ENCODE measurements around the gene BRCA2. TPM values are rescaled to one million over a fixed set of nuclear protein-coding genes. Genes with fewer than 3 reads are reported as not detected.

The BRCA2 gene, protein sequence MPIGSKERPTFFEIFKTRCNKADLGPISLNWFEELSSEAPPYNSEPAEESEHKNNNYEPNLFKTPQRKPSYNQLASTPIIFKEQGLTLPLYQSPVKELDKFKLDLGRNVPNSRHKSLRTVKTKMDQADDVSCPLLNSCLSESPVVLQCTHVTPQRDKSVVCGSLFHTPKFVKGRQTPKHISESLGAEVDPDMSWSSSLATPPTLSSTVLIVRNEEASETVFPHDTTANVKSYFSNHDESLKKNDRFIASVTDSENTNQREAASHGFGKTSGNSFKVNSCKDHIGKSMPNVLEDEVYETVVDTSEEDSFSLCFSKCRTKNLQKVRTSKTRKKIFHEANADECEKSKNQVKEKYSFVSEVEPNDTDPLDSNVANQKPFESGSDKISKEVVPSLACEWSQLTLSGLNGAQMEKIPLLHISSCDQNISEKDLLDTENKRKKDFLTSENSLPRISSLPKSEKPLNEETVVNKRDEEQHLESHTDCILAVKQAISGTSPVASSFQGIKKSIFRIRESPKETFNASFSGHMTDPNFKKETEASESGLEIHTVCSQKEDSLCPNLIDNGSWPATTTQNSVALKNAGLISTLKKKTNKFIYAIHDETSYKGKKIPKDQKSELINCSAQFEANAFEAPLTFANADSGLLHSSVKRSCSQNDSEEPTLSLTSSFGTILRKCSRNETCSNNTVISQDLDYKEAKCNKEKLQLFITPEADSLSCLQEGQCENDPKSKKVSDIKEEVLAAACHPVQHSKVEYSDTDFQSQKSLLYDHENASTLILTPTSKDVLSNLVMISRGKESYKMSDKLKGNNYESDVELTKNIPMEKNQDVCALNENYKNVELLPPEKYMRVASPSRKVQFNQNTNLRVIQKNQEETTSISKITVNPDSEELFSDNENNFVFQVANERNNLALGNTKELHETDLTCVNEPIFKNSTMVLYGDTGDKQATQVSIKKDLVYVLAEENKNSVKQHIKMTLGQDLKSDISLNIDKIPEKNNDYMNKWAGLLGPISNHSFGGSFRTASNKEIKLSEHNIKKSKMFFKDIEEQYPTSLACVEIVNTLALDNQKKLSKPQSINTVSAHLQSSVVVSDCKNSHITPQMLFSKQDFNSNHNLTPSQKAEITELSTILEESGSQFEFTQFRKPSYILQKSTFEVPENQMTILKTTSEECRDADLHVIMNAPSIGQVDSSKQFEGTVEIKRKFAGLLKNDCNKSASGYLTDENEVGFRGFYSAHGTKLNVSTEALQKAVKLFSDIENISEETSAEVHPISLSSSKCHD (N-terminal part only)
- total RNA-seq = 1.9 TPM
- long read RNA-seq, partial matches to known transcripts = 5 of 5 reads
- long read RNA-seq, other reads (novel, unspliced or antisense) = 0 of 5 reads

DNA sequence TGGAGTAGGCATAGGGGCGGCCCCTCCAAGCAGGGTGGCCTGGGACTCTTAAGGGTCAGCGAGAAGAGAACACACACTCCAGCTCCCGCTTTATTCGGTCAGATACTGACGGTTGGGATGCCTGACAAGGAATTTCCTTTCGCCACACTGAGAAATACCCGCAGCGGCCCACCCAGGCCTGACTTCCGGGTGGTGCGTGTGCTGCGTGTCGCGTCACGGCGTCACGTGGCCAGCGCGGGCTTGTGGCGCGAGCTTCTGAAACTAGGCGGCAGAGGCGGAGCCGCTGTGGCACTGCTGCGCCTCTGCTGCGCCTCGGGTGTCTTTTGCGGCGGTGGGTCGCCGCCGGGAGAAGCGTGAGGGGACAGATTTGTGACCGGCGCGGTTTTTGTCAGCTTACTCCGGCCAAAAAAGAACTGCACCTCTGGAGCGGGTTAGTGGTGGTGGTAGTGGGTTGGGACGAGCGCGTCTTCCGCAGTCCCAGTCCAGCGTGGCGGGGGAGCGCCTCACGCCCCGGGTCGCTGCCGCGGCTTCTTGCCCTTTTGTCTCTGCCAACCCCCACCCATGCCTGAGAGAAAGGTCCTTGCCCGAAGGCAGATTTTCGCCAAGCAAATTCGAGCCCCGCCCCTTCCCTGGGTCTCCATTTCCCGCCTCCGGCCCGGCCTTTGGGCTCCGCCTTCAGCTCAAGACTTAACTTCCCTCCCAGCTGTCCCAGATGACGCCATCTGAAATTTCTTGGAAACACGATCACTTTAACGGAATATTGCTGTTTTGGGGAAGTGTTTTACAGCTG, at the start of gene BRCA2, which contains the start of gene ZAR1L:
Gene BRCA2, plus strand, starts transcription at position 271 of the 790 bp plus-strand sequence. CDS start 953 bp downstream, outside the sequence.
Gene ZAR1L, minus strand, starts transcription at position 126 of the 790 bp plus-strand sequence. CDS start 3,438 bp downstream, outside the sequence.
- peak; percentile 95 for DNase-seq (ENCODE audit: low spot score)

DNA sequence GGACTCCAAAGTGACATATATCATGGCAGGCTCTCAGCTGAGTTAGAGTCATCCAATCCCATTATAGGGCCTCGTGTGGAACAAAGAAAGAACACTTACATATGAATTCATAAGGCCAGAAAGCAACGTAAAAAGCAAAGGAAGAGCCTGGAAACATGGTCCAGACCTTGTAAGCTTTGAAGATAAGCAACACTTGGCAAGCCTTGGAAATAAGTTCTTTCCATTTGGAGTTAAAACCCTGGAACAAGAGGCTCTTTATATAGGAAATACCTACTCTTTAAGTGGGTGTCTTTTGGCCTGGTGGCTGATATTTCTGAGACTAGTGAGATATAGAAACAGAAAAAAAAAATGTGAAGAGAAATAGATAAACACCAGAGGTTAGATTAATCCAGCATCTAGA, 49.6 kb upstream of the BRCA2 start:
- no peak for DNase-seq (ENCODE audit: low spot score)

DNA sequence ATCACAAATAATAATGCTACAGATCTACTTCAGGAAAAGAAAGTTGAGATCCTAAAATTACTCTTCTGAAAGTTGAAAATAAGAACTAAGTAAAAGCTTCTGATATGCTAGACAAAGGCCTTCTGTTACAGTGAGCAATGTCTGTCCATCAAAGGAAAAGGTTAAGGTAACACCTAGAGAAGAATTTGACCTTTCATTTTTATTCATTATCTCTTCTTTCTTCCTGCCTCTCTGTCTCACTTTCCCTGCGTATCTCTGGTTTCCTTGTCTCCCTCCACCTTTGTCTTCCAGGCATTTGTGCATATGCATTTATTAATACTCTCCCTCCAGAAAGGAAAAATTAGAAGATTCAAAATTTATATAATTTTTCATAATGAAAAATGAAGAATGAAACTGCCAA, 49.2 kb upstream of the BRCA2 start:
- DNase-seq (ENCODE audit: low spot score) = no peak

DNA sequence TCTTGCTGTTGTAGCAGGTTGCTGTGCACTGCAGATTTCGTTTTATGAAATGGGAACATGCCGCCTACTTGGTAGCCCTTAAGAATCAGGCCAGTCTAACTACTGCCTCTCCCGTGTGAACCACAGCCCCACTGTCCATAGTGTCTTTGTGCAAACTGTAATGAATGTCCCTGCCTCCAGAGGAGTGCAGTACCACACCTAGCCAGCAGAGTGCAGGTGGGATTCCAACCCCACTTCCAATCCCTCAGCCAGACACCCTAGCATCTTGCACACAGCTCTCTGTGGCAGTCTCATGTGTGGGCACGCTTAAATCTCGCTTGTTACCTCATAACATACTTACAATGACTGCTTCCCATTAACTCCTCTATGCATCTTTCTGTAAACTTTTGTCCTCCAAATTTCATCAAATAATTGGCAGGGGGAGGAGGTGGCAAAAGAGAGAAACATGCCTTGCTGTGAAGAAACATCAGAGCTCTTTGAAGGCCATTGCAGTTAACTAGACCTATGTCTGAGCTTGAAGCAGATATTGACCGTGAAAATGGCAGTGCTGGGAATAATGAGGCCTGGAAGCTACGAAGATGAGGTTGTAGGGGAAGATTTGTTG, 47.4 kb upstream of the BRCA2 start:
- no peak for DNase-seq (ENCODE audit: low spot score)

DNA sequence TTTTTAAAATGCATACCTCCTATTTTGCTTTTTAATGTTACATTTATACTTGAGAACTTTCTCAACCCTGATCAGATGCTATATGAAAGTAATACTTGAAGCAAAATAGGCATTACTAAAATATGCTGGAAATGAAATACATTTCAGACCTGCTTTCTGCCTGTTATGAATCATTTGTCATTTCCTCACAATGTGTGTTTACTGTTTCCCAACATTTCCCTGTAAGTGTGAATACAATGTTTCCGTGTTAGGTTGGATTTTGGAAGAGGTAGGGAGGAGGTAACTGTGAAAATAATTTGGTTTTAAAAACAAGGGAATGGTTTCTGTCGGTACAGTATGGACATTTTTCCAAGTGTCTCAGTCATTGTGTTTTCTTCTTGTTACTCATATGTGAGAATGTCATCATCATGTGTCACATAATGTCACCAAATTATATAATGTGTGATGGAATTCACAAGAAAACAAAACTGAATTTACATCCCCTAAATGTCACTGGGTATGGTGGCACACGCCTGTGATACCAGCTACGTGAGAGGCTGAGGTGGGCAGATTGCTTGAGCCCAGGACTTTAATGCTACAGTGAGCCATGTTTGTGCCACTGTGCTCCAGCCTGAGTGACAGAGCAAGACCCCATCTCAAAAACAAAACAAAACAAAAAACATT, 43.2 kb upstream of the BRCA2 start:
- no peak for DNase-seq (ENCODE audit: low spot score)

DNA sequence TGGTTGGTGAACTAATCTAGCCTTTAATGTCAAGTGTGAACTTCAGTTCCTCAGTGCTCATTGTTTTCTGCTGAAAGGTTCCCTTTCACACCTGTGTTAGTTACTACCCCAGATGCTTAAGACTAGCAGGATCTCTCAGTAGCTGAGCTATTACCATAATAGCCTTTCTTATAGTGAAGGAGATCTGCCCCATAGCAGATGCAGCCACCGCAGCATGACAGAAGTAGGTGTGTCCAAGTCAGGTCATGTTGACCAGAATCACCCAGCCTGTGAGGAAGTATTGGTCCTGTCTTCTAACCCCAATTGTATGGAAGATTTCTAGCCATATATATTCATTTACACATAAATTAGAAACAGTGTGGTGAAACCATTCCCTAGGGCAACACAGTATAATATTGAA, 37.5 kb upstream of the BRCA2 start:
- DNase-seq (ENCODE audit: low spot score) = no peak

DNA sequence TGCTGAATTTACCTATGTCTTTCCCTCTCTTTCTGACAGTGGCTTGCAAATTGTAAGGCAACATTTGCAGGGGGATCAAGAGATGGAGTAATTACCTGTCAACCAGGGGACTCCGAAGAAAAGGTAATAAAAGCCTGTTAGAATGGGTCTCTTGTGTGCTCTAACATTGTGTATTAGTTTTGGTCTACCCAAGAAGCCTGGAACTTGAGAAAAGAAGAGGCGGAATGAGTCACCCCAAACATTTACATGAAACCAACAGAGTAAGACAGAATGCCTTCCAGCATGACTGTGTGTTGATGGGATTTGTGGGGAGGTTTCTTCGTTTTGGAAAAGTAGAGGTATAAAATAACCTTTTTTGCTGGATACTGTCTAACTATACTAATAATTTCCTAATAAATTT, 36.9 kb upstream of the BRCA2 start:
- DNase-seq (ENCODE audit: low spot score) = no peak

DNA sequence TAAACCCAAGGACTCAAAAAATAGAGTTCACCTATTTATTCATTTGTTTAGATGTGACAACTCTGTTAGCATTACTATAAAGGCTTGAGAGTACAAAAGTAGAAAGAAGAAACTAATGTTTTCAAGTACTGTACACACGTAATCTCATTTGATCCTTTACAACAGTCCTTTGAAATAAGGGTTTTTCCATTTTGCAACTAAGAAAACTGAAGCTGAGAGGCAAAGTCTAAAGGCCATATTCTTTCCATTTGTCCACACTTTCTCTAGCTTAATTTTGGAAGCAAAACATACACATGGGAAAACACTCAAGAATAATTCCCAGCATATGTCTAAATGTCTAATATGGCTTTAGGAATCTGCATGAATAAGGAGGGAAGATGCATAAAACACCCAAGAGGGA, 34.2 kb upstream of the BRCA2 start:
- DNase-seq (ENCODE audit: low spot score) = no peak

DNA sequence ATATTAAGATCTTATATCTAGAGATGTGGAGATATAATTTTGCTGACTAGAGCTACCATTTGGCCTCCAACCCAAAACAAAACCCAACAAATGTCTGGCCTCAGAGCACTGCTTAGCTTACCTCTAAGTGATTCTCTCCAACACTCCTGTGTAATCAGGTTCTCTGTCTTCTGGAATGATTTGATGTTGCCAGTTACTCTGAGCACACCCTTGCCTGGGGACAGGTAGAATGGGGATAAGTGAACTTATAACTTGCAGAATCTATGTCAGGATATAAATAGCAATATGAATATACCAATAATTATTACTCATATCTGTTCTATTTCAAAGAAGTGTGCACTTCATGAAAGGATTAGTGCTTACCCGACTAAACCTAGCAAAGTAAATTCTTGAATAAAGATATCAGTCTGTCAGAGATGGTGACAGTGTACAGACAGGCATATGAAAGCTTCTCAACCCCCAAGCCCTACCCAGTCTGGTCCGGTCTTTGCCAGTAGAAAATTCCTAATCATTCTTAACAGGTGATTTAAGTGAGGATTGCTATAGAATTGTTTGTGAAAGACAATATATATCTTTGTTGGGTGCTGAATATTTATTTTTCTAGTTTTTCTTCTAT, 33.1 kb upstream of the BRCA2 start:
- no peak for DNase-seq (ENCODE audit: low spot score)

DNA sequence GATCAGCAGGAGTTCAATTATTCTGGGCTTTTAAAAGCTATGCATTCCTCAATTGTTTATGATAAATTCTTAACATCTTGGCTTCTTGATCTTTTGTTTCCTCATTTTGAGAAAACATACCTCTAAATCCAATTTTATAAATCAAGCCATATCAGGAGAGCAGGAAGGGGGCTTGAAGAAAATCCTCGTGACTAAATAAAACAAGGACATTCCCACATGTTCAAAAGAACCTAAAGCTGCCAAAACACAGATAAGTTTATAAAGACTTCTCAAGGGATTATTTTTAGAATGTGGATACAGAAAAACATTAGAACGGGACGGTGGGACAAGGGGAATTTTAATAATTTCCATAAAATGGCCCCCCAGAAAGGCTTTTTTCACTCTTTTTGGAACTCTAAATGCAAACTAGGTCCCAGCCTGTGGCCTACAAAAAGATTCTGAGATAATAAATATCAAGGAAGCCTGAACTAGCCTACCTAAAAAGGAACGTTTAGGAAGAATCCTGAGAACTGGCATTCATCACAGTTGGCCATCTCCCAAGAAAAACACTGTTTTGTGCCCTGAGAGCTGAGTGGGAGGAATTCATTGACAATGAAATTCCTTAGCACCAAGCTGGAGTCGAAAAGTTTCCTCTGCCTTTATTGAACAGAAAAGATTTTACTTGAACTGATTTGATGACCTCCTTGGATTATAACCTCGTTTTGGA, 30.2 kb upstream of the BRCA2 start:
- DNase-seq (ENCODE audit: low spot score) = no peak

DNA sequence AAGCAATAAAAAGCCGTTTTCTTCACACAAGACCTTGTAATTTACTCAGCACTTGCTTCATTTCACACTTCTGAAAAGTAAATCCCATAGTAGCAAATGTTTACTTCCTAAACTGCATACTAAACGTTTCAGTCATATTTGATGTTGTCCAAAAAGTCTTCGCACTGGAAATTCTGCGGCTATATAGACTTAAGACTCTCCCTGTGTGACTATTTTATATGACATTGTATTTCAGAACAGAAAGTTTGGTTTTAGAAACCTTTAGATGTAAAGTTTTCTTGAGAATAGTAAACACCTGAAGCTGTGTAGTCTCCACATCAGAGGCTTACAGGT, 29.7 kb upstream of the BRCA2 start:
- no peak for DNase-seq (ENCODE audit: low spot score)

DNA sequence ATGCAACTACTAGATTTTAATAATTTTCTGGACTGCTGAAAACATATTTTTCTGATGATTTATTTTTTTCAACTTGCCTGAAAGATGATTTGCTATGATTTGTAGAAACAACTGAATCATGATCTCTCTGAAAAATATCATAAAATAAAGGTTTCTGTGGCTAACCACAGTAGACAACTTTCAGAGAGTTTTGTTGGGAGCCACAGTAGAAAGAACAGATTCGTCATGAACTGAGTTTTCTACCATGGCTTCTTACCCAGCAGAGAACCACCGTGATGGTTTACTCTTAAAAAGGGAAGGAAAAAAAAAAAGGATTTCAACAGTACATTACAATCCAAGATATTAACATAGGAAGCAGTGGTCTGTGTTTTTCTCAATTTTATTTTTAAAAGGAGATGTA, 18.1 kb upstream of the BRCA2 start:
- DNase-seq (ENCODE audit: low spot score) = no peak

DNA sequence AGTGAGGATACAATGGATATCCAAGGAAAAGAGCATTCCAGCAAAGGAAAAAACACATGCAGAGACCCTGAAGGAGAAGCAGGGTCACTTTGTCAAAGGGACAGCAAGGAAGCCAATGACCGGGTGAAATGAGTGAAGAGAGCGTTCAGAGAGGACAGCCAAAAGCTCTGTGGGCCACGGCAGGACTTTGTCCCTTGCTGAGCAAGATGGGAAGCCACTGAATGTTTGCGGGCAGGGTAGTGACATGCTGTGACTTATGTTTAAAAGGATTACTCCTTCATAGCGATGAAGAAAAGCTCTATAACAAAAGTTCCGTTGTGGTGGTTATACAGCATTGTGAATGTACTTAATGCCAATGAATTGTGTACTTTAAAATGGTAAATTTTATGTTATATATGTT, 16.6 kb upstream of the BRCA2 start:
- no peak for DNase-seq (ENCODE audit: low spot score)

DNA sequence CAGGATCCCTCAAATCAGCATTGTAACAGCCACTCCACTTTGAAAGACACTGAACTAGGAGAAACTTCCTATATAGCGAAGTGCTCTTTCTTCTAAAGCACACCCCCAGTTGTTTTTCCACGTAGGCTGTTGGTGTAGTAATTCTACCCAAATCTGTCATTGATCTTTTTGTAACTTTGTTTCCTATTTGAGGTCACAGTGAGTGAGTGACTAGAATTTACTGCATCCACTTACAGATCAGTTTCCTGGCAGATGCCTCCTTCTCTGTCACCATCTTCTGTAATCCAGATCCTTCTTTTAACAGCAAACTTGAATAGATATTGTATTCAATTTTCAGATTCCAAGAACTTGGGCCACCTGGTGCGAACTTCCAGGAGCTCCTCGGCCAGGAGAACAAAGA, 15.4 kb upstream of the BRCA2 start:
- no peak for DNase-seq (ENCODE audit: low spot score)

DNA sequence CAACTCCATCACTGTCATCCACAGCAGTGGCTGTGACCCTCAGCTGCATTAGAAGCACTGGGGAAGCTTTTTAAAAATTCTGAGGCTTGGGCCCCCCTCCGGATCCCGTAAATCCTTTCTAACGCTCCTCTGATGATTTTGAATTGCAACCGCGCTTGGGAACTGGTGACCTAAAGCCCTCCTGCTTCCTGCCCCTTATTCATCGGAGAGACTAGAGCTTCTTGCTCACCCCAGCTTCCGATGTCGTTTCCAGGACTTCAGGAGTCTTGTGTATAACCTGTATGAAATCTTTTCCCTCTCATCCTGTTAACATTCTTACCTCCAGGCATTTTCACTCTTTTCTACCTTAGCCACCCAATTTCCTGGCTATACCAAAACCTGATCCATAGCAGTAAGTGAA, 14.9 kb upstream of the BRCA2 start:
- DNase-seq (ENCODE audit: low spot score) = no peak

DNA sequence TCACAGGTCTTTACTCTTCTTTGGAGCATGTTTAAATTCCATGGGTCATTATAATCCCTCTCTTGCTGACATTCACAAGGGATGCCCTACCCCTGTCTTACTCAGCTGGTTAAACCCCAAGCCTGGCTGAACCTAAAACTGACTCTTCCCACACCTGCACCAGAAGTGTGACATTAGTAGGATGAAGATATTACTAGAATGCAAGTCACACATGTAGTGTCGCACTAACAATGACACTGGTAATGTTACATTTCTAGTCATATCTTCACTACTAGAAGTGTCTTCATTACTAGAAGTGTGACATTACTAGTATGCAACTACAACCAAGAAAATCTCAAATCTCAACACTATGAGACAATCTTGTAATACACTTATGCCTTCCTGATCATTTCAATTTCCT, 14.4 kb upstream of the BRCA2 start:
- DNase-seq (ENCODE audit: low spot score) = no peak

DNA sequence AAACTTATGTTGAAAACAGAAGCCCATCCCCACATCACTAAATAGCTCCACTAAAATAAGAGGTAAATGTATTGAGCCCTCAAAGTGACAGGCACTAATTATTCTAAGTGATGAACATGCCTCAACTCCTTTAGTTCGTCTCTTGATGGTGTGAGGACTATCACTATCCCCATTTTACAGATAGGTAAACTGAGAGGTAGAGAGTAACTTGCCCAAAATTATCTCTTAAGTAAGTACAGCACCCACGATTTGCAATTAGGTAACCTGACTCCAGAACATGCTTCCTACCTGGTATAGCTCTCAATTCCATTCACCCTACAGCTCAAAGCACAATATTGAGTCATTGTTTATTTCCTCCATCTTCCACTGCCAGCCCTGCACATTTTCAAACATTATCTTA, 12.8 kb upstream of the BRCA2 start:
- DNase-seq (ENCODE audit: low spot score) = no peak

DNA sequence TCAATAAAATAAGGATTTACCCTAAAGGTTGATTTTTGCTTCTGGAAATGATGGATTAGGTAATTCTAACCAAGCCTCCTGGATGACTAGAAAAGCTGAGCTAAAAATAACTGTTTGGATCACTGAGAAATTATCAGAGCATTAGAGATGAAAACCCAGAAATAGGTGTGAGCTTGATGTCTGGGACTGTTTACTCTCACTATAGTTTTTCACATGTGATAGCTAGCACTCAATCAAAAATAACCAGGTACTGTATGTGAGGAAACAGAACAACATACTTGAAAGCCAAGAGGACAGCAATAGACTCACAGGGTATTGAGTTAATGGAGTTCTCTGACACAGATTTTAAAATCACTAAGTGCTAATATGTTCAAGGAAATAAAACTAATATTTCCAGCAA, 9.7 kb upstream of the BRCA2 start:
- no peak for DNase-seq (ENCODE audit: low spot score)
